Fibroblast of lung (primary cell): ENCODE data around the gene CHRM3. TPM values are rescaled to one million over a fixed set of nuclear protein-coding genes. Genes with fewer than 3 reads are reported as not detected.

Experiments
- DNase-seq, 2 donors: peaks; one replicate each; pipeline versions ENCODE4 v3.0.0 to v3.0.0-alpha.2; 2010; ENCODE audit warnings: low read depth in 2 of 2
- H2AFZ ChIP-seq: 2 replicates; pipeline ENCODE4 v1.5.1; 2012; ENCODE audit warnings: low read length, control low read depth, inconsistent platforms
- H3K27ac ChIP-seq: 2 replicates; pipeline ENCODE4 v1.5.1; 2011; ENCODE audit warnings: low read length, control low read depth; ENCODE audit not compliant: insufficient read depth
- H3K27me3 ChIP-seq: 2 replicates; pipeline ENCODE4 v1.5.1; 2011; ENCODE audit warnings: mild to moderate bottlenecking, low read length; ENCODE audit not compliant: control insufficient read depth, insufficient read depth
- H3K36me3 ChIP-seq: 2 replicates; pipeline ENCODE4 v1.5.1; 2011; ENCODE audit warnings: low read length; ENCODE audit not compliant: control insufficient read depth, insufficient read depth
- H3K4me1 ChIP-seq: 2 replicates; pipeline ENCODE4 v1.5.1; 2011; ENCODE audit warnings: low read length; ENCODE audit not compliant: control insufficient read depth, insufficient read depth; ENCODE audit errors: extremely low read depth
- H3K4me2 ChIP-seq: 2 replicates; pipeline ENCODE4 v1.5.1; 2011; ENCODE audit warnings: low read length, control low read depth; ENCODE audit not compliant: insufficient read depth; ENCODE audit errors: extremely low read depth
- H3K4me3 ChIP-seq, 4 experiments: fragments of 200-600 bp in 1 of 4; sonication (generic) in 1 of 4; replicated peaks in 1 of 4; 2 replicates each; pipeline ENCODE4 v1.5.1; 2011 to 2016; ENCODE audit warnings: low read length in 4 of 4, low read depth in 3 of 4, mild to moderate bottlenecking in 3 of 4, control low read depth in 2 of 4, inconsistent platforms in 1 of 4, mixed read lengths in 1 of 4; ENCODE audit not compliant: insufficient read depth in 1 of 4; ENCODE audit errors: control extremely low read depth in 1 of 4
- H3K79me2 ChIP-seq: 2 replicates; pipeline ENCODE4 v1.5.1; 2012; ENCODE audit warnings: mild to moderate bottlenecking, low read length, inconsistent platforms; ENCODE audit not compliant: control insufficient read depth, insufficient read depth
- H3K9ac ChIP-seq: 2 replicates; pipeline ENCODE4 v1.5.1; 2011; ENCODE audit warnings: mild to moderate bottlenecking, low read length, control low read depth; ENCODE audit not compliant: insufficient read depth
- H3K9me3 ChIP-seq: 2 replicates; pipeline ENCODE4 v1.5.1; 2012; ENCODE audit warnings: low read depth, low read length; ENCODE audit not compliant: control insufficient read depth, insufficient read depth
- H4K20me1 ChIP-seq: 2 replicates; pipeline ENCODE4 v1.5.1; 2011; ENCODE audit warnings: low read length; ENCODE audit not compliant: control insufficient read depth, insufficient read depth; ENCODE audit errors: extremely low read depth
- CTCF ChIP-seq, 2 donors: IDR thresholded peaks in 1 of 2; conservative IDR thresholded peaks in 1 of 2; 1 replicate in 1 of 2; 2 replicates in 1 of 2; pipeline ENCODE4 v1.5.1; 2011 to 2012; ENCODE audit warnings: low read length in 2 of 2, control low read depth in 1 of 2, inconsistent platforms in 1 of 2, low read depth in 1 of 2, mild to moderate bottlenecking in 1 of 2
- EZH2 ChIP-seq: IDR thresholded peaks from 2 replicates; pipeline ENCODE4 v1.5.1; 2012; ENCODE audit warnings: low read length, control low read depth, mild to moderate bottlenecking; ENCODE audit errors: missing control alignments
- polyA plus RNA-seq, 2 donors: library from polyadenylated mRNA; depleted of rRNA in 1 of 2; stranded (reverse) in 1 of 2; unstranded in 1 of 2; fragments of >200 nt; gene quantifications; 2 replicates each; pipeline ENCODE4 v1.2.1, GENCODE V29; 2011 to 2012; ENCODE audit warnings: missing spikeins in 1 of 2
- total RNA-seq: library from RNA; depleted of rRNA; stranded (reverse); fragments of >200 nt; gene quantifications from 2 replicates; pipeline ENCODE4 v1.2.1, GENCODE V29; 2014

The CHRM3 gene
- total and polyA plus RNA-seq, 2 donors (not counting 1 experiment from before 2014, with no cell fraction given): under 0.01 to 0.02 TPM

- H3K27me3 ChIP-seq: no peaks in the 10 kb centered on the region
- no peak for DNase-seq
- TF ChIP-seq EZH2 (no peak), CTCF (conservative IDR thresholded peaks at IDR 0.05 in 1 of 2, IDR thresholded peaks at IDR 0.05 in 1 of 2; ENCODE audit: low read depth in 1 of 2, low read length in 2 of 2) (no peak)
- H2AFZ ChIP-seq: no peak overlapping the region
- no peak overlapping the region for H3K4me3 ChIP-seq
- H3K36me3 ChIP-seq: no peaks in the 10 kb centered on the region
- H3K4me2 ChIP-seq: no peak overlapping the region
- H3K9me3 ChIP-seq: no peaks in the 10 kb centered on the region
- no peaks in the 10 kb centered on the region for H3K4me1 ChIP-seq
- no peaks in the 10 kb centered on the region for H4K20me1 ChIP-seq
- H3K79me2 ChIP-seq: no peaks in the 10 kb centered on the region
- no peak overlapping the region for H3K27ac ChIP-seq
- H3K9ac ChIP-seq: no peak overlapping the region
These were observed 5.9 kb downstream of the CHRM3 start for GRCh38 chr1:239392271-239392670.

- H3K36me3 ChIP-seq: no peaks in the 10 kb centered on the region
- no peak overlapping the region for H3K27ac ChIP-seq
These were observed 7.7 kb downstream of the CHRM3 start for GRCh38 chr1:239394107-239394506.

GRCh38 chr1:239413916-239414315 lies 27.5 kb downstream of the CHRM3 start:
- DNase-seq: no peak
- H3K79me2 ChIP-seq: no peaks in the 10 kb centered on the region

More at GRCh38 chr1:239394107-239394506, 7.7 kb downstream of the CHRM3 start:
- H3K4me2 ChIP-seq: no peak overlapping the region
- H3K9me3 ChIP-seq: no peaks in the 10 kb centered on the region
- no peaks in the 10 kb centered on the region for H3K79me2 ChIP-seq
- no peaks in the 10 kb centered on the region for H3K4me1 ChIP-seq
- no peak for DNase-seq
- H2AFZ ChIP-seq: no peak overlapping the region
- TF ChIP-seq EZH2 (no peak), CTCF (conservative IDR thresholded peaks at IDR 0.05 in 1 of 2, IDR thresholded peaks at IDR 0.05 in 1 of 2; ENCODE audit: low read depth in 1 of 2, low read length in 2 of 2) (no peak)
- H3K4me3 ChIP-seq: no peak overlapping the region
- no peaks in the 10 kb centered on the region for H3K27me3 ChIP-seq
- no peak overlapping the region for H3K9ac ChIP-seq
- H4K20me1 ChIP-seq: no peaks in the 10 kb centered on the region

More at GRCh38 chr1:239413916-239414315, 27.5 kb downstream of the CHRM3 start:
- H3K9ac ChIP-seq: no peak overlapping the region
- no peaks in the 10 kb centered on the region for H3K27me3 ChIP-seq
- H3K4me1 ChIP-seq: no peaks in the 10 kb centered on the region
- no peaks in the 10 kb centered on the region for H4K20me1 ChIP-seq
- H3K4me2 ChIP-seq: no peak overlapping the region
- H3K9me3 ChIP-seq: no peaks in the 10 kb centered on the region
- no peak overlapping the region for H3K27ac ChIP-seq
- no peak for TF ChIP-seq CTCF (conservative IDR thresholded peaks at IDR 0.05 in 1 of 2, IDR thresholded peaks at IDR 0.05 in 1 of 2; ENCODE audit: low read depth in 1 of 2, low read length in 2 of 2)
- no peak for TF ChIP-seq EZH2
- no peak overlapping the region for H2AFZ ChIP-seq
- H3K36me3 ChIP-seq: no peaks in the 10 kb centered on the region
- H3K4me3 ChIP-seq: no peak overlapping the region
